Mesendoderm (in vitro differentiated cells): Measurements from ENCODE around the gene IFRD1.
A peak's percentile ranks its signal among the peaks of the same experiment; 100 is the strongest.

Experiments
- DNase-seq: peaks from one replicate; pipeline ENCODE4 v3.0.0; 2013
- H2AK5ac ChIP-seq: 2 replicates; pipeline ENCODE4 v1.6.1; 2013; ENCODE audit warnings: low read length, inconsistent platforms
- H2BK120ac ChIP-seq: 2 replicates; pipeline ENCODE4 v1.6.1; 2013; ENCODE audit warnings: low read depth, mild to moderate bottlenecking, low read length, moderate library complexity, mixed read lengths
- H2BK15ac ChIP-seq: replicated peaks from 2 replicates; pipeline ENCODE4 v1.6.1; 2013; ENCODE audit warnings: low read depth, mild to moderate bottlenecking, moderate library complexity
- H2BK5ac ChIP-seq: 2 replicates; pipeline ENCODE4 v1.6.1; 2013; ENCODE audit warnings: low read length, inconsistent platforms
- H3K18ac ChIP-seq: 2 replicates; pipeline ENCODE4 v1.6.1; 2013; ENCODE audit warnings: mild to moderate bottlenecking, low read length, mixed read lengths
- H3K23ac ChIP-seq: one replicate; pipeline ENCODE4 v1.6.1; 2013; ENCODE audit warnings: low read length
- H3K27ac ChIP-seq: 2 replicates; pipeline ENCODE4 v1.5.1; 2013; ENCODE audit warnings: low read depth, mild to moderate bottlenecking, inconsistent platforms, low read length, moderate library complexity
- H3K27me3 ChIP-seq: 2 replicates; pipeline ENCODE4 v1.6.1; 2013; ENCODE audit warnings: low read length, control low read depth, mild to moderate bottlenecking, inconsistent platforms; ENCODE audit not compliant: insufficient read depth, poor library complexity
- H3K36me3 ChIP-seq: 2 replicates; pipeline ENCODE4 v1.6.1; 2013; ENCODE audit warnings: low read length, inconsistent platforms; ENCODE audit not compliant: control insufficient read depth, insufficient read depth
- H3K4ac ChIP-seq: one replicate; pipeline ENCODE4 v1.6.1; 2013; ENCODE audit warnings: low read depth, mild to moderate bottlenecking, low read length, moderate library complexity
- H3K4me1 ChIP-seq: 2 replicates; pipeline ENCODE4 v1.6.1; 2013; ENCODE audit warnings: low read depth, low read length, inconsistent platforms; ENCODE audit not compliant: control insufficient read depth
- H3K4me2 ChIP-seq: 2 replicates; pipeline ENCODE4 v1.6.1; 2013; ENCODE audit warnings: low read length
- H3K4me3 ChIP-seq: 2 replicates; pipeline ENCODE4 v1.5.1; 2013; ENCODE audit warnings: mild to moderate bottlenecking, low read length
- H3K56ac ChIP-seq: one replicate; pipeline ENCODE4 v1.6.1; 2013; ENCODE audit warnings: low read length
- H3K79me1 ChIP-seq: 2 replicates; pipeline ENCODE4 v1.6.1; 2013; ENCODE audit warnings: low read length, inconsistent platforms
- H3K79me2 ChIP-seq: 2 replicates; pipeline ENCODE4 v1.6.1; 2013; ENCODE audit warnings: mild to moderate bottlenecking, low read length; ENCODE audit not compliant: control insufficient read depth, insufficient read depth
- H3K9ac ChIP-seq: 2 replicates; pipeline ENCODE4 v1.6.1; 2013; ENCODE audit warnings: low read length, inconsistent platforms
- H4K5ac ChIP-seq: one replicate; pipeline ENCODE4 v1.6.1; 2013; ENCODE audit warnings: low read length
- H4K8ac ChIP-seq: one replicate; pipeline ENCODE4 v1.6.1; 2013; ENCODE audit warnings: low read depth, mild to moderate bottlenecking, control low read depth, low read length, moderate library complexity
- WGBS: extraction: QIAGEN DNeasy Blood & Tissue Kit; methylation state at CpG from one replicate; pipeline ENCODE4 v1.1.7; 2013; ENCODE audit warnings: low lambda C conversion rate, missing lambda C conversion rate; ENCODE audit not compliant: insufficient coverage; ENCODE audit errors: extremely low coverage; 5-methylcytosine and 5-hydroxymethylcytosine counted together

IFRD1 gene

DNA sequence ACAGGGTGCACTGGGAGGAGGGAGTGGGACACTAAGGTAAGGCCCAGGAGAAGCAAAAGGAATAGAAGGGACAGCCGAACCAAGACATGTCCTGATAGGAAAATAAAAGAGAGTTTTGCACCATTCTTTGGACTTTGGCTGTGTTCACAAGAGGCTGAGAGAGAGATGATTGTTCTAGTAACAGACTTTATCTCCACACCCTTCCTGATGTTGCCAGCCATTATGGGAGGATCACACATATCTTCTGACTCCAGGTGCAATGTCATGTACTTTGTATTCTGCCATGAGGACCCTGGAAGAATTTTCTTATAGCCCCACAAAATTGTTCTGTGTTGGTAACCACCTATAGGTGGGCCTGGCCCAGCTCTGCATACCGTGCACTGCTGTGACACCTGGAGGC, 41.9 kb downstream of the IFRD1 start:
- H3K27ac ChIP-seq: no peak overlapping the region
- H3K18ac ChIP-seq: no peak overlapping the region
- H3K36me3 ChIP-seq: no peaks in the 10 kb centered on the region
- H2BK120ac ChIP-seq: no peak overlapping the region
- H3K79me2 ChIP-seq: no peaks in the 10 kb centered on the region
- no peak for DNase-seq
- H3K4me1 ChIP-seq: no peaks in the 10 kb centered on the region
- no peak overlapping the region for H4K8ac ChIP-seq
- no peak overlapping the region for H4K5ac ChIP-seq
- no peaks in the 10 kb centered on the region for H3K27me3 ChIP-seq
- H3K23ac ChIP-seq: no peak overlapping the region
- H3K56ac ChIP-seq: no peak overlapping the region
- no peak overlapping the region for H2BK15ac ChIP-seq
- no peak overlapping the region for H3K4me3 ChIP-seq
- no peak overlapping the region for H3K9ac ChIP-seq
- H3K79me1 ChIP-seq: no peaks in the 10 kb centered on the region
- no peak overlapping the region for H3K4me2 ChIP-seq
- no CpG with 5 or more reads among the region's 2 CpGs for WGBS
- H3K4ac ChIP-seq: no peak overlapping the region
- H2BK5ac ChIP-seq: no peak overlapping the region
- no peak overlapping the region for H2AK5ac ChIP-seq

DNA sequence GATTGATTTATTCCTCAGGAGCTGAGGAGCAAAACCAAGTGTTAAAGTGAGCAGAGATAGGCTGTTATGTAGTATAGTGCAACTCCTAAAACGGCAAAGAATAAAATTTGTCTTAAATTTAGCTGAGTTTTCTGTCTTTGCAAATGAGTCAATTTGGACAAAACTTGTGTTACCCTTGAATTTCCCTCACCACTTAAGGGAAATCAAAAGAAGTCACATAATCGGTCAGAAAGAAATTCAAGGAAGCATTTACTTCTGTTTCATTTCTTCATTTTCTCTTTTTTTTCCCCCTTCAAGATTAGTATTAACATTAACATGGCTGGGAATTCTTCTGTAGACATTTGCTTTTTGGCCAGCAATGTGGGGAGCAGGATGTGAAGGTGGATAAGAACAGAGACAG, 44.4 kb downstream of the IFRD1 start:
- no peaks in the 10 kb centered on the region for H3K27me3 ChIP-seq
- H4K5ac ChIP-seq: no peak overlapping the region
- no peaks in the 10 kb centered on the region for H3K36me3 ChIP-seq
- no peak overlapping the region for H3K56ac ChIP-seq
- WGBS: no CpG with 5 or more reads among the region's 2 CpGs
- no peak overlapping the region for H3K4me3 ChIP-seq
- no peak overlapping the region for H3K27ac ChIP-seq
- H2BK15ac ChIP-seq: no peak overlapping the region
- H3K4ac ChIP-seq: no peak overlapping the region
- no peaks in the 10 kb centered on the region for H3K79me1 ChIP-seq
- no peaks in the 10 kb centered on the region for H3K79me2 ChIP-seq
- H2BK120ac ChIP-seq: no peak overlapping the region
- H2BK5ac ChIP-seq: no peak overlapping the region
- H3K23ac ChIP-seq: no peak overlapping the region
- H4K8ac ChIP-seq: no peak overlapping the region
- H3K4me2 ChIP-seq: no peak overlapping the region
- H3K9ac ChIP-seq: no peak overlapping the region
- H3K18ac ChIP-seq: no peak overlapping the region
- no peak overlapping the region for H2AK5ac ChIP-seq
- H3K4me1 ChIP-seq: no peaks in the 10 kb centered on the region
- no peak for DNase-seq

DNA sequence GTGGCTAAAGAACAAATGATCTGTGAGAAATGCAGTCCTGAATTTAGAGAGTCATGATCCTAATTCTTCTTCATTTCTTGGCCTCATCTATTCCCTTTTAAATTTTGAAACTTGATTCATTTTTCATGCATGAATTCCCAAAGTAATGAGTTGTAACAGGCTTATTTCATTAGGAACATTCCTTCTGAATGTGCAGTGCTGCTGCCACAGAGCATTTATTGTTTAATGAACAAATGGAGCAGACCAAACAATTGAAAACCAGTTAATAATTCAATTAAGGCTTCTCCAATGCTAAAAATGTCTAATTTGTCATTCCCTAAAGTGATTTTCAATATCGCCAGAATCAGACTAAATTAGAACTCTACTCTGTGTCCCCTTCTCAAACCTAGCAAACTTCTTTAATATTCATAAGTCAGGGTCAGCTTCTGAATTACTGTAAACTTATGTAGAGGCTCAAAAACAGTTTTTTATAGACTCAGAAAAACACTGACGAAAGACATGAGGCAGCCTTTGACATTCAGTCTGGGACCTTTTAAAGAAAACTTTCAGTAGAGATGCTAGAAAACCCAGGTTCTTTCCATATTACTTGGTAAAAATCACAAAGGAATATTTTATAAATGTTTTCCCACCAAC, 45.0 kb downstream of the IFRD1 start:
- Histone ChIP-seq H3K79me1 (no peaks in the 10 kb centered on the region), H3K27me3 (no peaks in the 10 kb centered on the region), H4K8ac (no peak overlapping the region), H3K23ac (no peak overlapping the region), H4K5ac (no peak overlapping the region), H3K79me2 (no peaks in the 10 kb centered on the region), H3K18ac (no peak overlapping the region), H3K56ac (no peak overlapping the region), H2AK5ac (no peak overlapping the region), H3K27ac (no peak overlapping the region), H2BK5ac (no peak overlapping the region), H3K4me3 (no peak overlapping the region), H3K9ac (no peak overlapping the region), H2BK15ac (no peak overlapping the region), H3K36me3 (no peaks in the 10 kb centered on the region), H3K4ac (no peak overlapping the region), H3K4me2 (no peak overlapping the region), H2BK120ac (no peak overlapping the region), H3K4me1 (no peaks in the 10 kb centered on the region)
- no peak for DNase-seq
- no CpG with 5 or more reads among the region's 2 CpGs for WGBS

DNA sequence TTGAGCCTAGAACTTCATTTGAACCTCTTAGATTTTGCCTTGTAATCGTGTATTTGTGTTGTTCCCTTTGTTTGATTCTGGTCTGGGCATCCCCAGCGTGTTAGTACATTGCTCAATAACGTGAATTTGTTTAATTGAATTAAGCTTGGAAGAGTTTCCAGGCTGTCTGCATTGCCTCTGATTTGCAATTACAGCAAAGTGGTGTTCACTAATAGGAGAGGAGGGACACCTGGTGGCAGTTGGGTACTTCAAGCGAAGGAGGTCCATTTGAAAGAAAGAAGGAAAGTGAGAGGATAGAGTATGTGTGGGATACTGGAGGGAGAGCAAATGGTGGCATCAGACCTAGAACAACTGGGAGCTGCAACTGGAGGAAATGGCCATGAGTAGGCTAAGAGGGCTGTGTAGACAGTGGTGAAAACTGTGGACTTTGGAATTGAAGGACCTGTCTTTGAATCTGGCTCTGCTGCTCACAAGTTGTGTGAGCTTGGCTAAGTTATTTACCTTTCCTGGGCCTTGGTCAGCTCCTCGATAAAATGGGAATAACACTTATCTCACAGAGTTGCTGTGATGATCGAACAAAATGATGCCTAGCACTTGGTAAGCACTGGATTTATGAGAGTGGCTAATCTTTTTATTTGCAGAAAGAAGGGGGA, 45.7 kb downstream of the IFRD1 start:
- no peak overlapping the region for H2BK120ac ChIP-seq
- H2BK5ac ChIP-seq: no peak overlapping the region
- peak overlapping the region; percentile 35 for H3K56ac ChIP-seq
- no peak overlapping the region for H3K9ac ChIP-seq
- H3K4ac ChIP-seq: no peak overlapping the region
- H2BK15ac ChIP-seq: no peak overlapping the region
- H3K4me1 ChIP-seq: no peaks in the 10 kb centered on the region
- H3K79me1 ChIP-seq: no peaks in the 10 kb centered on the region
- WGBS: no CpG with 5 or more reads among the region's 6 CpGs
- H3K36me3 ChIP-seq: no peaks in the 10 kb centered on the region
- H3K23ac ChIP-seq: no peak overlapping the region
- no peaks in the 10 kb centered on the region for H3K27me3 ChIP-seq
- H3K18ac ChIP-seq: no peak overlapping the region
- no peak overlapping the region for H4K5ac ChIP-seq
- H2AK5ac ChIP-seq: no peak overlapping the region
- no peak overlapping the region for H3K4me3 ChIP-seq
- no peak overlapping the region for H3K4me2 ChIP-seq
- DNase-seq: peak; percentile 84
- no peak overlapping the region for H3K27ac ChIP-seq
- H4K8ac ChIP-seq: no peak overlapping the region
- no peaks in the 10 kb centered on the region for H3K79me2 ChIP-seq

DNA sequence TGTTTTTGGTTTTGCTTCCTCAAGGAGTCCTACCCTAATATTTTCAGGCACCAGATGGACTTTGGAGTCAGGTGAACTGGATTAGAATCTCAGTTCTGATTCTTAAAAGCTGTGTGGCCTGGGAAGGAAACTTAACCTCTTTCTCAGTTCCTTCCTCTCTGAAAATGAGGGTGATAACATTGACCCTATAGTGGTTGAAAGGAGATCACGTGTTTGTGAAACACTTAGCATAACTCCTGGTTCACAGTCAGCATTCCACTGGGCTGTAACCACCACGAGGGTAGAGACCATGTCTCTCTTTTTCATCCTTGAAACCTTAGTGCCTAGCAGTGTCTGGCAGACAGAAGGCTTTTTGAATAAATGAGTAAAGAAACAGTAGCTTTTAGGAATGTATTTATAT, 47.2 kb downstream of the IFRD1 start:
- H3K56ac ChIP-seq: no peak overlapping the region
- H2BK5ac ChIP-seq: no peak overlapping the region
- no peaks in the 10 kb centered on the region for H3K4me1 ChIP-seq
- no peak overlapping the region for H2BK120ac ChIP-seq
- H3K79me1 ChIP-seq: no peaks in the 10 kb centered on the region
- H2AK5ac ChIP-seq: no peak overlapping the region
- peak; percentile 37 for DNase-seq
- no peak overlapping the region for H3K23ac ChIP-seq
- H3K18ac ChIP-seq: no peak overlapping the region
- H3K79me2 ChIP-seq: no peaks in the 10 kb centered on the region
- H3K4ac ChIP-seq: no peak overlapping the region
- no peaks in the 10 kb centered on the region for H3K27me3 ChIP-seq
- H2BK15ac ChIP-seq: no peak overlapping the region
- no peaks in the 10 kb centered on the region for H3K36me3 ChIP-seq
- no peak overlapping the region for H3K4me2 ChIP-seq
- no peak overlapping the region for H4K8ac ChIP-seq
- H3K27ac ChIP-seq: no peak overlapping the region
- no peak overlapping the region for H3K9ac ChIP-seq
- no peak overlapping the region for H4K5ac ChIP-seq
- WGBS: no CpG with 5 or more reads among the region's 2 CpGs
- H3K4me3 ChIP-seq: no peak overlapping the region

DNA sequence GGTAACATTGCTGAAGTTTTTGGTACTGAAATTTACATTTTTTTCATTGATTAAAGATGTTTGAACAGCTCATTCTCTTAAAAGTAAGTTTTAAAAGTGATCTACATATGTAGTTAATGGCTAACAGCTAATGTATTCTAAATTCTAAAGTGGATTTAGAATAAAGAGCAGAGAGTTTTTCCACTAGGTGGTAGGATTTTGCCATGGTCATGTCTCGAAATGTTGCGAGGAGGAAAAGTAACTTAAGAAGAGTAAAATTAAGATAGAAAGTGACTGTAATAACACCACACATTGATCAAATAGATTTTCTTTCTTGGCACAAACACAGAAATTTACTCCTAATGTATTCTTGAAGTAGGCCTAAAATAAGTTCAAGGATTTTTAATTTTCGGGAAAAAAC, 50.4 kb downstream of the IFRD1 start:
- no peak for DNase-seq

More for the DNA sequence above, 50.4 kb downstream of the IFRD1 start:
- Histone ChIP-seq H3K23ac (no peak overlapping the region), H3K4me3 (no peak overlapping the region), H3K79me1 (no peaks in the 10 kb centered on the region), H3K36me3 (no peaks in the 10 kb centered on the region), H4K5ac (no peak overlapping the region), H2AK5ac (no peak overlapping the region), H2BK120ac (no peak overlapping the region), H3K27me3 (no peaks in the 10 kb centered on the region), H3K56ac (no peak overlapping the region), H3K79me2 (no peaks in the 10 kb centered on the region), H2BK15ac (no peak overlapping the region), H4K8ac (no peak overlapping the region), H3K9ac (no peak overlapping the region), H3K4me2 (no peak overlapping the region), H3K18ac (no peak overlapping the region), H2BK5ac (no peak overlapping the region), H3K27ac (no peak overlapping the region), H3K4me1 (no peaks in the 10 kb centered on the region), H3K4ac (no peak overlapping the region)
- WGBS: no CpG with 5 or more reads among the region's 3 CpGs
